Naive B cell (primary cell): Measurements from ENCODE around the gene OGFOD1. TPM values are rescaled to one million over a fixed set of nuclear protein-coding genes. Genes with fewer than 3 reads are reported as not detected.

Experiments
- polyA plus RNA-seq, 6 donors: library from polyadenylated mRNA; unstranded; fragments of 300-500 nt; fragmentation: Illumina TruSeq; gene quantifications; one replicate each; pipeline ENCODE4 v1.2.3, GENCODE V29; 2021; ENCODE audit warnings: low read depth in 6 of 6

The OGFOD1 gene
- polyA plus RNA-seq, 6 donors from 2014 or later: 48.7 to 84.1 (median 69.7) TPM

Other genes with a start within 250 kb of the OGFOD1 start
- gene AMFR, start 26.0 kb upstream of the OGFOD1 start, polyA plus RNA-seq: 100 to 1,000 TPM in 3 of 6 donors, 10 to 100 TPM in 3; 54.4 to 290 (median 98.6) TPM
- gene NUDT21, start 222 bp upstream of the OGFOD1 start, polyA plus RNA-seq: 10 to 100 TPM; 61.6 to 83.9 (median 71.4) TPM
- gene BBS2, start 68.5 kb downstream of the OGFOD1 start, polyA plus RNA-seq: 10 to 100 TPM in 5 of 6 donors, 1 to 10 TPM in 1; 9.8 to 28.8 (median 17.7) TPM
- gene MT4, start 113.5 kb downstream of the OGFOD1 start, polyA plus RNA-seq: not detected
- gene MT3, start 138.0 kb downstream of the OGFOD1 start, polyA plus RNA-seq: not detected
- gene MT2A, start 157.0 kb downstream of the OGFOD1 start, polyA plus RNA-seq: 10 to 100 TPM in 5 of 6 donors, 1 to 10 TPM in 1; 8.6 to 18.6 (median 11.2) TPM
- gene MT1E, start 174.2 kb downstream of the OGFOD1 start, polyA plus RNA-seq: not detected
- not detected for gene MT1M, start 181.1 kb downstream of the OGFOD1 start, polyA plus RNA-seq
- not detected for gene MT1A, start 187.1 kb downstream of the OGFOD1 start, polyA plus RNA-seq
- not detected for gene MT1B, start 200.3 kb downstream of the OGFOD1 start, polyA plus RNA-seq
- 10 to 100 TPM in 1 of 6 donors, 1 to 10 TPM in 5; 4.0 to 10.3 (median 4.6) TPM for gene MT1F, start 206.4 kb downstream of the OGFOD1 start, polyA plus RNA-seq
- gene MT1G, start 216.5 kb downstream of the OGFOD1 start, polyA plus RNA-seq: not detected
- gene MT1H, start 218.3 kb downstream of the OGFOD1 start, polyA plus RNA-seq: not detected
- 1 to 10 TPM in 5 of 6 donors, not detected in 1; 2.4 to 8.9 (median 8.0) TPM for gene MT1X, start 230.9 kb downstream of the OGFOD1 start, polyA plus RNA-seq